Spleen (tissue), 11 donors: ENCODE measurements around the gene HDGFL1. TPM values are rescaled to one million over a fixed set of nuclear protein-coding genes. Genes with fewer than 3 reads are reported as not detected.

ENCODE experiments used
- DNase-seq: peaks from one replicate; pipeline ENCODE4 v3.0.0-alpha.2; 2020
- H3K27ac ChIP-seq, 8 donors: fragments of 200-600 bp; sonication (generic) in 7 of 8; 1 replicate in 4 of 8; 2 replicates in 4 of 8; pipeline versions ENCODE4 v1.5.0 to v1.8.0; 2016 to 2021; ENCODE audit warnings: inconsistent platforms in 4 of 8, mild to moderate bottlenecking in 4 of 8, moderate library complexity in 1 of 8
- H3K27me3 ChIP-seq, 7 donors: fragments of 200-600 bp; sonication (generic) in 6 of 7; replicated peaks in 1 of 7; 1 replicate in 4 of 7; 2 replicates in 3 of 7; pipeline versions ENCODE4 v1.5.0 to v1.8.0; 2016 to 2021; ENCODE audit warnings: inconsistent platforms in 3 of 7, mild to moderate bottlenecking in 1 of 7
- H3K36me3 ChIP-seq, 6 donors: fragments of 200-600 bp; sonication (generic) in 5 of 6; 1 replicate in 4 of 6; 2 replicates in 2 of 6; pipeline versions ENCODE4 v1.5.0 to v1.8.0; 2016 to 2021; ENCODE audit warnings: inconsistent platforms in 2 of 6
- H3K4me1 ChIP-seq, 6 donors: fragments of 200-600 bp; sonication (generic) in 5 of 6; 1 replicate in 3 of 6; 2 replicates in 3 of 6; pipeline versions ENCODE4 v1.5.0 to v1.8.0; 2016 to 2021; ENCODE audit warnings: inconsistent platforms in 3 of 6
- H3K4me3 ChIP-seq, 8 donors: fragments of 200-600 bp; sonication (generic) in 7 of 8; 1 replicate in 4 of 8; 2 replicates in 4 of 8; pipeline versions ENCODE4 v1.5.0 to v1.8.0; 2016 to 2021; ENCODE audit warnings: inconsistent platforms in 4 of 8, mild to moderate bottlenecking in 4 of 8, moderate library complexity in 2 of 8
- H3K9me3 ChIP-seq, 8 donors: fragments of 200-600 bp; sonication (generic) in 7 of 8; 1 replicate in 4 of 8; 2 replicates in 4 of 8; pipeline versions ENCODE4 v1.5.0 to v1.8.0; 2016 to 2021; ENCODE audit warnings: inconsistent platforms in 4 of 8
- POLR2A ChIP-seq, 3 donors: fragments of 450-650 bp; IDR thresholded peaks; one replicate each; pipeline ENCODE4 v1.5.1; 2017; ENCODE audit warnings: antibody characterized with exemption in 3 of 3, mild to moderate bottlenecking in 1 of 3
- POLR2AphosphoS5 ChIP-seq, 3 donors: sonication (generic); formaldehyde crosslinking; IDR thresholded peaks; one replicate each; pipeline ENCODE4 v1.5.1; 2017; ENCODE audit warnings: antibody characterized with exemption in 3 of 3
- WGBS, 5 donors: extraction: QIAGEN DNeasy Blood & Tissue Kit in 3 of 5; methylation state at CpG; one replicate each; pipeline versions ENCODE4 v1.1.5 to v1.1.7; 2013 to 2018; 5-methylcytosine and 5-hydroxymethylcytosine counted together
- intact Hi-C: fragments of 100-400 bp; cut with DNase I; formaldehyde crosslinking; loops from one replicate; pipeline ENCODE4 v1.15.0; 2023; ENCODE audit warnings: low total_unique reads
- polyA plus RNA-seq, 3 donors: library from polyadenylated mRNA; stranded (reverse); fragments of 200-250 nt; gene quantifications; one replicate each; pipeline ENCODE4 v1.2.1, GENCODE V29; 2013
- total RNA-seq, 7 donors: library from RNA; depleted of rRNA in 3 of 7; stranded (reverse); fragments of >200 nt in 3 of 7; fragmentation: NEBNext Ultra II Directional in 4 of 7; extraction: Animal tissue kit (Norgen Biotek cat#: 25700) in 4 of 7; gene quantifications; one replicate each; pipeline versions ENCODE4 v1.1.0 to v1.2.1, GENCODE V29; 2016 to 2021
- TF ChIP-seq, protein P1 (sequence below), 11 experiments: fragments of 200-600 bp in 7 of 11; fragments of 450-650 bp in 4 of 11; sonication (generic) in 4 of 11; IDR thresholded peaks in 8 of 11; conservative IDR thresholded peaks in 3 of 11; 1 replicate in 7 of 11; 2 replicates in 4 of 11; pipeline versions ENCODE4 v1.4.0 to v1.8.0; 2016 to 2021; ENCODE audit warnings: antibody characterized with exemption in 11 of 11, inconsistent platforms in 4 of 11, mild to moderate bottlenecking in 1 of 11
- donor health status: healthy with polysubstance abuse.
- donor health status: DM: no; HTN: no; CAD: no; lungs with moderate emphysema.
- donor health status: DM: no; HTN: no; CAD: no.
- donor health status: Bipolar disorder and iron deficiency.
- donor health status: healthy.
- donor health status: DM: no; HTN: no; CAD: no.
- donor health status: DM: yes; HTN: yes; CAD: no.

The HDGFL1 gene
- total and polyA plus RNA-seq, 10 donors, result not detected

DNA sequence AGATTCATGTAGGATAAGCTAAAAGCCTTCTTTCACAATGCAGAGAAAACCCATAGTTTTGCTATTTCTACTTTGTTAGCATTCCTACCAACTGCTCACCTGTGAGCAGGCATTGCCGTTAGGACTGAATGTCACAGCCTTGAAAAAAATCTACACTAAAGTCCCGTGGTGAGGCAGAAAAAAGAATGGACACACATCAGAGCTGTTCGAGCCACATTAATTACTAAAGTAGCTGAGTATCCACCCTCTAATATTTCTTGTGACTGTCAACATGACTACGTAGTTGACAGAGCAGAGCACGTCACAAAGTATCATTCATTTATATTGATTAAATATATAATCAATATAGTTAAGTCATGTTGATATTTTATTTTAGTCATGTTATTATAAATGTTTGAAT, 10.1 kb downstream of the HDGFL1 start:
- no peak overlapping the region for H3K27ac ChIP-seq
- WGBS, 5 donors, result 86 to 93% (median 89%) methylated on average over 5 of the region's 5 CpGs
- no peaks in the 10 kb centered on the region for H3K36me3 ChIP-seq
- H3K4me3 ChIP-seq, result no peak overlapping the region
- TF ChIP-seq, protein P1, sequence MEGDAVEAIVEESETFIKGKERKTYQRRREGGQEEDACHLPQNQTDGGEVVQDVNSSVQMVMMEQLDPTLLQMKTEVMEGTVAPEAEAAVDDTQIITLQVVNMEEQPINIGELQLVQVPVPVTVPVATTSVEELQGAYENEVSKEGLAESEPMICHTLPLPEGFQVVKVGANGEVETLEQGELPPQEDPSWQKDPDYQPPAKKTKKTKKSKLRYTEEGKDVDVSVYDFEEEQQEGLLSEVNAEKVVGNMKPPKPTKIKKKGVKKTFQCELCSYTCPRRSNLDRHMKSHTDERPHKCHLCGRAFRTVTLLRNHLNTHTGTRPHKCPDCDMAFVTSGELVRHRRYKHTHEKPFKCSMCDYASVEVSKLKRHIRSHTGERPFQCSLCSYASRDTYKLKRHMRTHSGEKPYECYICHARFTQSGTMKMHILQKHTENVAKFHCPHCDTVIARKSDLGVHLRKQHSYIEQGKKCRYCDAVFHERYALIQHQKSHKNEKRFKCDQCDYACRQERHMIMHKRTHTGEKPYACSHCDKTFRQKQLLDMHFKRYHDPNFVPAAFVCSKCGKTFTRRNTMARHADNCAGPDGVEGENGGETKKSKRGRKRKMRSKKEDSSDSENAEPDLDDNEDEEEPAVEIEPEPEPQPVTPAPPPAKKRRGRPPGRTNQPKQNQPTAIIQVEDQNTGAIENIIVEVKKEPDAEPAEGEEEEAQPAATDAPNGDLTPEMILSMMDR (IDR thresholded peaks at IDR 0.05 in 8 of 11, conservative IDR thresholded peaks at IDR 0.05 in 3 of 11), result no peak
- TF ChIP-seq POLR2AphosphoS5 (IDR thresholded peaks at IDR 0.05), result no peak
- H3K27me3 ChIP-seq, result no peaks in the 10 kb centered on the region
- no peaks in the 10 kb centered on the region for H3K4me1 ChIP-seq
- DNase-seq, result no peak
- intact Hi-C loops, result no loop called here
- H3K9me3 ChIP-seq, result no peaks in the 10 kb centered on the region

DNA sequence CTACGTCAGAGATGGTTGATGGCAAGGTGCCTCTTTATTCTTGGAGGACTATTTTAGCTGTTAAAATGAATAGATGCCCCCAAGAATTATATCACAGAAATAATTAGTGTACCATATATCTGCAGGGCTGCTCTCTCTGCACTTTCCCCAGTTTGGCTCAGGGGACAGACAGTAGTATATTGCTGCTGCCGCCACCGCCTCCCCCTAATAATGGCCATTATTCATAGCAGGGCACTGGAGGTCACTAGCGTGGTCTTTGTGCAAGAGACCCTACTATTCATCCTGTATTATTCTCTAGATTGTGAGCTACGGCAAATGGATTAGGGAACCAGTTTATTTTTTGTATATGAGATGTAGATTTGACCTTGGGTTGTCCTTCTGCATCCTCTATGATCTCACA, 11.0 kb downstream of the HDGFL1 start:
- no peaks in the 10 kb centered on the region for H3K36me3 ChIP-seq
- H3K4me3 ChIP-seq, result no peak overlapping the region
- intact Hi-C loops, result no loop called here
- 89 to 91% (median 90%) methylated on average over 5 of the region's 5 CpGs for WGBS, 5 donors
- no peak overlapping the region for H3K27ac ChIP-seq
- TF ChIP-seq POLR2A (IDR thresholded peaks at IDR 0.05) (no peak), POLR2AphosphoS5 (IDR thresholded peaks at IDR 0.05) (no peak)
- TF ChIP-seq, protein P1 (IDR thresholded peaks at IDR 0.05 in 8 of 11, conservative IDR thresholded peaks at IDR 0.05 in 3 of 11), result no peak
- H3K4me1 ChIP-seq, result no peaks in the 10 kb centered on the region
- no peaks in the 10 kb centered on the region for H3K9me3 ChIP-seq
- DNase-seq, result no peak
- H3K27me3 ChIP-seq, result no peaks in the 10 kb centered on the region

DNA sequence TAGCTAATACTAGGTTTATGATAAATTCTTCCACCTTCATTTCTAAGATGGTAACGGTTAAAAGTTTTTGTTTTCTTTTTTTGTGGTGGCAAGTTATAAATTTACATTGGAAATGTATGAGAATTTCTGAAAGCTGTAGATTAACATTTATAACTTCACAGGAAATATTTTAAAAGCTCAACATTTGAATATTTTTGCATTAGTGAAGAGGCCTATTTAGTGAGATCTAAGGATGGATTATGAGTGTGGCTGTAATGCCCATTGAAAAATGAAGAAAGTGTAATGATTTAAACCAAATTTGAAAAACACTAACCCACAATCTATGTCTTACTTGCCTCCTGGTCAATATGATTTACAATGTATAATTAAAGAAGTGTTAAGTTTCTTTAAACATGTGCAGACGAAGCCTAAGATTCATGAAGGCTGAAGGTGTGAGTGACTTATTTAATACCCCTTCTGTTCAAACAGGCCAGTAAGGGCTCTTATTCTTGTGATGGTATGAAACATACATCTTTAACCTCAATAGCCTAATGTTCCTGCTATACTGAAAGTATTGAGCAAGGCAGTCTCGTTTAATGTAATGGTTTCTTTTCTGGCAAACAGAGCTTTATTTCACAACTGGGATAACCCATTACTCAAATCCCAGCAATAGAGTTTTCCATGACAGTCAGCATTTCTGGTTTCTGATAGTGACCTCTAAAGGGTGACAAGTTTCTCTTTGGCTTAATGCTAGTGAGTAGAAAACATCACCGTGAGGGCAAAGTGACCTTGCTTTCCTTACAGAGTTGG, 13.2 kb downstream of the HDGFL1 start:
- intact Hi-C loops, result no loop called here
- no peaks in the 10 kb centered on the region for H3K9me3 ChIP-seq
- H3K27ac ChIP-seq, result no peak overlapping the region
- no peaks in the 10 kb centered on the region for H3K4me1 ChIP-seq
- no peaks in the 10 kb centered on the region for H3K27me3 ChIP-seq
- no peak for DNase-seq
- no peak for TF ChIP-seq POLR2A (IDR thresholded peaks at IDR 0.05)
- no peak for TF ChIP-seq POLR2AphosphoS5 (IDR thresholded peaks at IDR 0.05)
- TF ChIP-seq, protein P1 (IDR thresholded peaks at IDR 0.05 in 8 of 11, conservative IDR thresholded peaks at IDR 0.05 in 3 of 11), result no peak
- WGBS, 5 donors, result 70 to 87% (median 75%) methylated on average over 4 of the region's 4 CpGs
- no peak overlapping the region for H3K4me3 ChIP-seq
- H3K36me3 ChIP-seq, result no peaks in the 10 kb centered on the region

DNA sequence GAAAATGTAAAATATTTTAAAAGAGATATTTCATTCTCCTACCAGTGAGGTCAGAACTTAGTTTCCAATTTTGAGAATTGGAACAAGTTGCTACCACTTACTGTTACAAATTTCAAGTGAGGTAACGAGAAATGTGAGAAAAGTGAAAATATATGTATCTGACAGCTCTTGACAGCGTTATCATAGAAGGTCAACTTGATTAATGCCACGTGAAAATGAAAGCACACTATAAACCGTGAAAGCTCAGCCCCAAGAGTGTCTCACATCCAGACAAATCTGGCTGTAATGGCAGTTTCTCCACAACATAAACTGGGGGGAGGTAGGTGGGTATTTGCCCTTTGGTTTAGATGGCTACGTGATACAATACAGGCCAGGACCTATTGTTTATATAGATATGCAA, 13.9 kb downstream of the HDGFL1 start:
- no peak for DNase-seq

More for the DNA sequence above, 13.9 kb downstream of the HDGFL1 start:
- no peaks in the 10 kb centered on the region for H3K36me3 ChIP-seq
- H3K4me3 ChIP-seq, result no peak overlapping the region
- H3K27me3 ChIP-seq, result no peaks in the 10 kb centered on the region
- no peaks in the 10 kb centered on the region for H3K9me3 ChIP-seq
- intact Hi-C loops, result no loop called here
- no peaks in the 10 kb centered on the region for H3K4me1 ChIP-seq
- 73 to 79% (median 76%) methylated on average over 5 of the region's 5 CpGs for WGBS, 5 donors
- no peak overlapping the region for H3K27ac ChIP-seq
- TF ChIP-seq POLR2A (IDR thresholded peaks at IDR 0.05) (no peak), POLR2AphosphoS5 (IDR thresholded peaks at IDR 0.05) (no peak)
- TF ChIP-seq, protein P1 (IDR thresholded peaks at IDR 0.05 in 8 of 11, conservative IDR thresholded peaks at IDR 0.05 in 3 of 11), result no peak
